ENCODE measurements around the gene ZNF716. TPM values are rescaled to one million over a fixed set of nuclear protein-coding genes. Genes with fewer than 3 reads are reported as not detected.

ZNF716 gene
- total RNA-seq (2021): not detected in 2 replicates
- long read RNA-seq: 0 reads

- H3K36me3 Mint-ChIP-seq (ENCODE audit: insufficient read depth in 1 of 3, low read depth in 3 of 3): peaks cover 0 to 19% (median 10%) of the 10 kb centered on the region in 3 experiments; a peak in 5 of 7 replicates
- no peak within 1 kb of the TSS for H2AK5ac ChIP-seq (ENCODE audit: insufficient read length, low read length)
- no peaks in the 10 kb centered on the region for H3K4me1 Mint-ChIP-seq
- no peak within 1 kb of the TSS for H3K4me3 Mint-ChIP-seq
- no peak within 1 kb of the TSS for H3K14ac ChIP-seq (ENCODE audit: insufficient read depth, low read length)
- no peak within 1 kb of the TSS for H3K4ac ChIP-seq (ENCODE audit: low read depth, low read length)
- no peak within 1 kb of the TSS for H4K8ac ChIP-seq (replicated peaks; ENCODE audit: insufficient read length, low read depth, low read length)
- H2BK5ac ChIP-seq (ENCODE audit: insufficient read length, low read length): no peak within 1 kb of the TSS
- DNase-seq: no peak
- H3K23ac ChIP-seq (ENCODE audit: insufficient read length, low read depth, low read length): no peak within 1 kb of the TSS
- H4K5ac ChIP-seq (ENCODE audit: insufficient read length, low read depth, low read length): no peak within 1 kb of the TSS
- TF ChIP-seq, protein P1, sequence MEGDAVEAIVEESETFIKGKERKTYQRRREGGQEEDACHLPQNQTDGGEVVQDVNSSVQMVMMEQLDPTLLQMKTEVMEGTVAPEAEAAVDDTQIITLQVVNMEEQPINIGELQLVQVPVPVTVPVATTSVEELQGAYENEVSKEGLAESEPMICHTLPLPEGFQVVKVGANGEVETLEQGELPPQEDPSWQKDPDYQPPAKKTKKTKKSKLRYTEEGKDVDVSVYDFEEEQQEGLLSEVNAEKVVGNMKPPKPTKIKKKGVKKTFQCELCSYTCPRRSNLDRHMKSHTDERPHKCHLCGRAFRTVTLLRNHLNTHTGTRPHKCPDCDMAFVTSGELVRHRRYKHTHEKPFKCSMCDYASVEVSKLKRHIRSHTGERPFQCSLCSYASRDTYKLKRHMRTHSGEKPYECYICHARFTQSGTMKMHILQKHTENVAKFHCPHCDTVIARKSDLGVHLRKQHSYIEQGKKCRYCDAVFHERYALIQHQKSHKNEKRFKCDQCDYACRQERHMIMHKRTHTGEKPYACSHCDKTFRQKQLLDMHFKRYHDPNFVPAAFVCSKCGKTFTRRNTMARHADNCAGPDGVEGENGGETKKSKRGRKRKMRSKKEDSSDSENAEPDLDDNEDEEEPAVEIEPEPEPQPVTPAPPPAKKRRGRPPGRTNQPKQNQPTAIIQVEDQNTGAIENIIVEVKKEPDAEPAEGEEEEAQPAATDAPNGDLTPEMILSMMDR (conservative IDR thresholded peaks at IDR 0.05): no peak
- no peaks in the 10 kb centered on the region for H3K27me3 Mint-ChIP-seq (ENCODE audit: low read depth)
- no CpG with 5 or more reads among the region's 10 CpGs for WGBS (ENCODE audit: extremely low coverage, insufficient read length, low lambda C conversion rate)
- H3K56ac ChIP-seq (ENCODE audit: insufficient read length, low read depth, low read length): no peak within 1 kb of the TSS
- no peaks in the 10 kb centered on the region for H3K4me1 ChIP-seq (ENCODE audit: insufficient read depth, low read length)
- H3K9ac ChIP-seq (ENCODE audit: extremely low read depth, insufficient read length, low read length): no peak within 1 kb of the TSS
- no peak within 1 kb of the TSS for H3K4me2 ChIP-seq (ENCODE audit: insufficient read depth, insufficient read length, low read length)
- H3K27ac ChIP-seq (ENCODE audit: insufficient read length, low read depth, low read length): no peak within 1 kb of the TSS
- no peak within 1 kb of the TSS for H3K18ac ChIP-seq (ENCODE audit: insufficient read length, low read depth, low read length)
- H3K79me2 ChIP-seq (ENCODE audit: insufficient read depth, low read length): no peaks in the 10 kb centered on the region
- no peaks in the 10 kb centered on the region for H3K79me1 ChIP-seq (ENCODE audit: insufficient read depth, low read depth, low read length, poor library complexity, severe bottlenecking)
- H4K20me1 ChIP-seq (ENCODE audit: control insufficient read depth, insufficient read depth, insufficient read length): no peaks in the 10 kb centered on the region
- no peak within 1 kb of the TSS for H2AFZ ChIP-seq (ENCODE audit: low read length)
- no peak within 1 kb of the TSS for H2BK15ac ChIP-seq (ENCODE audit: low read depth, low read length)
- no peaks in the 10 kb centered on the region for H3K27me3 ChIP-seq (ENCODE audit: insufficient read depth, low read length)
- no peak within 1 kb of the TSS for H2BK12ac ChIP-seq (ENCODE audit: insufficient read length, low read depth, low read length)
- no peaks in the 10 kb centered on the region for H3K23me2 ChIP-seq (ENCODE audit: insufficient read length, low read depth, low read length, poor library complexity, severe bottlenecking)
- H3K9me3 Mint-ChIP-seq: peaks cover 82 to 92% of the 10 kb centered on the region in 2 experiments
- no peak within 1 kb of the TSS for H4K91ac ChIP-seq (ENCODE audit: insufficient read length, low read depth, low read length)
- no peak within 1 kb of the TSS for H3T11ph ChIP-seq (ENCODE audit: low read length)
- H3K9me3 ChIP-seq (ENCODE audit: control insufficient read depth, low read depth, low read length): peaks cover 60% of the 10 kb centered on the region
- no peak within 1 kb of the TSS for H2BK120ac ChIP-seq (ENCODE audit: low read depth, low read length, poor library complexity, severe bottlenecking)
- no peak within 1 kb of the TSS for H2BK20ac ChIP-seq (ENCODE audit: low read depth, low read length, poor library complexity, severe bottlenecking)
- H3K27ac Mint-ChIP-seq: no peak within 1 kb of the TSS
These were observed at the start of gene ZNF716 for GRCh38 chr7:57449904-57450303. Gene ZNF716 (plus strand): TSS chr7:57450177. CDS start chr7:57450289, 112 bp downstream.
